Activated CD4-positive, CD25-positive, alpha-beta regulatory T cell treated with anti-CD3 and anti-CD28 coated beads, Interleukin-2, amount 50 U/mL, for 72 hours (primary cell): ENCODE measurements around the gene ENG.
"Not testable (repeated sequence)": the region's sequence is repeated elsewhere in the genome, so short reads cannot be mapped to it uniquely, and the experiment has no call there.

ENCODE experiments used
- DNase-seq: peaks from one replicate; pipeline ENCODE4 v3.0.0; 2021

The ENG gene

DNA sequence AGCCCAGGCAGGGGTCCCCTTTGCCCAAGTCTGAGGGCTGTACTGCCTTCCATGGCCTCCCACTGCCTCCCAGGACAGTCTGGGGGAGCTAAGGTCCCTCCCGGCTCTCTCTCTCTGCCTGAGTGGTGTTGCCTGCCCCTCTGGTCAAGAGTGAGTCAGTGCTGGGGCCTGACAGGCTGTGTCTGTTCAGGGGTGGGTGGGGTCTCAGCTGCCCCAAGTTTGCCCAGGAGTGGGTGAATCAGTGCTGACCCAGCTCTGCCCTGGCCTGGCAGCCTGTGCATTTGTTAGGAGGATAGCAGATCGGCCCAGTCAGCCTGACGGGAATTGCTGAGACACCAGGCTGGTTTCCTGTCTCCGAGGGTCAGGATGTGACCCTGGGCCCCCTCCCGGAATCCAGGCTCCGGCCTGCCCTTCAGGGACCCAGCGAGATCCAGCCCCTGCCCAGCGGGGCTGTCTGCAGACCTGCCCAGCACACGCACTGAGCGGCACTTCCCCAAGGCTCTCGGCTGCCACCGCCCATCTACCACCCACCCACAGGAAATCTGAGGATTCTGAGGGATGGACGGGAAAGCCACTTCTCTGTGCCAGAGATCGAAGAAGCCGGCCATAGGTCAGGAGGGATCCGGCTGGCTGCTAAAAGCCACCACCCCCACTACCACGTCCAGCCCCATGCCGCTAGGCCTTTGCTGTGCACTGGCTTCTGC, 15.9 kb downstream of the ENG start:
- DNase-seq = no peak

DNA sequence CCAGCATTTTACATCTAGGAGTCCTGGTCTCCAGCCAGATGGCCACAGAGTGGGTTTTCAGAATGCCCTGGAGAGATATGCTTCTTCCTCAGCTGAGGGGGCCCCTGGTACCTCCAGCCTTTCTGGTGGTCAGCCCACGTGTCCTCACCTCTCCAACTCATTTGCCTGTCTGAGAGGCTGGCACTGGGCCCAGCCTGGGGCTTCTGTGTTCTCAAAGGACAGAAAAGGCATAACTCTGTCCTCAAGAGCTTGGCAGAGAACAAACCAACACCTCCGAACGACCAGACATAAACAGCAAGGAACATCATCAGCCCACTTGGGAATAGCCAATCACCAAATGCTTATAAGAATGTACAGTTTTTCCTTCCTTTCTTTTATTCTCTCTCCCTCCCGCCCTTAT, 17.1 kb downstream of the ENG start:
- DNase-seq = no peak

DNA sequence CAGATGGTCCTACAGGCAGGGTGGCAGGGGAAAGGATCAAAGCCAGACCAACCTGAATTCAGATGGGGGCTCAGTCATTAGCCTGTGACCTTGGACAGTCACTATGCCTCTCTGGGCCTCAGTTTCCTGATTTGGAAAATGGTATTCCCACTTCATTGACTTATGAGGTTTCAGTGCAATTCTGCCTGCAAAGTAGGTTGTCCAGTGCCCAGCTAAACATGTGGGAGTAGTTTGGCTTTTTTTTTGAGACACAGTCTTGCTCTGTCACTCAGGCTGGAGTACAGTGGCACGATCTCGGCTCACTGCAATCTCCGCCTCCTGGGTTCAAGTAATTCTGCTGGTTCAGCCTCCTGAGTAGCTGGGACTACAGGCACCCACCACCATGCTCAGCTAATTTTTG, 17.9 kb downstream of the ENG start:
- not testable (repeated sequence) for DNase-seq

DNA sequence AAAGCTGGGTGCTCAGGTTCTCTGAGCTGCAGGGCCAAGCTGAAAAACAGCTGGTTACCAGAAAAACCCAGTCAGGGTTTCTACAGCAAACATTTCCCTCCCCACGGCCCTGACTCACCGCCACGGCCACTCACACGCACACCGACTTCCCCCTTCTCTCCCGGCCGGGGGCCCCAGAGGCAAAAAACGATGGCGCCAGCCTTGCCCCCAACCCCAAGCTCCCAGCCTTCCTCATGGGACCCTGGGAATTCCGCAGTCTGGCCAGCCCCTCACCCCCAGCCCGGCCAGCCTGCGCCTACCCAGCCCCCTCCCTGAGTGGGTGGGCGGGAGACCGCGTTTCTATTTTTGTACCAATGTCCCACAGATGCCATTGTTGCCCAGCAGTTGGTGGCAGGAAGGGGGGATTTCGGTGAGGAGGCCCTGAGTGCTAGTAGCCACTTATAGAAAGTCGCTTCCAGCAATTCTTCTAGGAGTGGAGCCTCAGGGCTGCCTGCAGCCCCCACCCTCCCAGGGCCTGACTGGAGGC, 18.4 kb downstream of the ENG start:
- DNase-seq = no peak

DNA sequence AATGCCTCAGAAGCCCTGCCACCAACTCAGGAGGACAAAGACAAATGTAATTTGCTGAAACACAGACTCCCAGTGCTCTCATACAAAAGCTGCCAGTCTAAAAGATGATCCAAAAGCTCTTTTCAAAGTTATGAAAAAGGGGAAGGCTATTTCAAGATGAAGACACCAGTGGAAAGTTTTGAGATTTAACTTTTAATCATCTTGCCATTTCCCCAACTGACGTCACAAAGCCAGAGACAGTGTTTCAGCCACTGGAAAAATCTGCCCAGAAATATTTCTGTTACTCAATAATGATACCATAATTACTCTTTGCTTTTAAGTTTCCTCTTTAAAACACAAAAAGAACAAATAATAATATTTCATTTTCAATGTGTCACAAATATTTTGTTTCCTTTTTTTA, 20.9 kb downstream of the ENG start:
- no peak for DNase-seq

DNA sequence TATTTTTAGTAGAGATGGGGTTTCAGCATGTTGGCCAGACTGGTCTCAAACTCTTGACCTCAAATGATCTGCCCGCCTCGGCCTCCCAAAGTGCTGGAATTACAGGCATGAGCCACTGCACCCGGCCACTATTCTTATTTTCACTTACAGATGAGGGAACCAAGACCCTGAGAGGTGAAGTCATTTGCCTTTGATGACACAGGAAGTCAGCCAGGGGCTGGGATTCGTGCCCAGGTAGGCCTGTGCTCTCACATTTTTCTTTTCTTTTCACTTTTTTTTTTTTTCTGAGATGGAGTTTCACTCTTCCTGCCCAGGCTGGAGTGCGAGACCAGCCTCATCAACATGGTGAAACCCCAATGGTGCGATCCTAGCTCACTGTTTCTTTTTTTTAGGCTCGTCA, 22.2 kb downstream of the ENG start:
- DNase-seq = no peak

DNA sequence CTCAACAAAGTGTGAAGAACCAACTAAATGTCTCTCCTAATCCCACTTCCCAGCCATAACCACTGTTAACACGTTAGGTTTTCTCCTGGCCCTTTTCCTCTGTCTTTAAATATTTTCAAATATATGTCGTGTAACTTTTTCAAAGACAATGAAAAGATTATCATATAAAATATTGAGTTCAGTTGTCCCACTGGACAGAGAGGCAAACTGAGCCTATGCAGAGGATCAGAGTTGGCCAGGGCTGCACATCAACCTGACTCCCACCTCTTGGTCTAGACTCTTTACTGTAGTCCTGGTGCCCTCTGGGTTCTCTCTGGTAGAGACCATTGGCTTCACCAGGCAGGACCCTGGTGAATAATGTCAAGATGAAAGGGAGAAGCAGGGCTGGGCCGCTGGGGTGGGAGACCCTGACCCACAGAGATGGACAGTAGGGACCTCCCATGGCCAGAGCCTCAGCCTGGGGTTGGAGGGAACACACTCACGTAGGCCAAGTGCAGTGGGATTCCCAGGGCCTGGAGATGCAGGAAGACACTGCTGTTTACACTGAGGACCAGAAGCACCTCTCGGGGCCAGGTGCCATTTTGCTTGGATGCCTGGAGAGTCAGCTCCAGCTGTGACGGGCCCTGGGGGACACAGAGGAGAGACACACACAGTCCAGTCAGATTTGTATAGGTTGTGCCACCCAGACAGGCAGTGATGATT, 25.1 kb downstream of the ENG start:
- DNase-seq = no peak

DNA sequence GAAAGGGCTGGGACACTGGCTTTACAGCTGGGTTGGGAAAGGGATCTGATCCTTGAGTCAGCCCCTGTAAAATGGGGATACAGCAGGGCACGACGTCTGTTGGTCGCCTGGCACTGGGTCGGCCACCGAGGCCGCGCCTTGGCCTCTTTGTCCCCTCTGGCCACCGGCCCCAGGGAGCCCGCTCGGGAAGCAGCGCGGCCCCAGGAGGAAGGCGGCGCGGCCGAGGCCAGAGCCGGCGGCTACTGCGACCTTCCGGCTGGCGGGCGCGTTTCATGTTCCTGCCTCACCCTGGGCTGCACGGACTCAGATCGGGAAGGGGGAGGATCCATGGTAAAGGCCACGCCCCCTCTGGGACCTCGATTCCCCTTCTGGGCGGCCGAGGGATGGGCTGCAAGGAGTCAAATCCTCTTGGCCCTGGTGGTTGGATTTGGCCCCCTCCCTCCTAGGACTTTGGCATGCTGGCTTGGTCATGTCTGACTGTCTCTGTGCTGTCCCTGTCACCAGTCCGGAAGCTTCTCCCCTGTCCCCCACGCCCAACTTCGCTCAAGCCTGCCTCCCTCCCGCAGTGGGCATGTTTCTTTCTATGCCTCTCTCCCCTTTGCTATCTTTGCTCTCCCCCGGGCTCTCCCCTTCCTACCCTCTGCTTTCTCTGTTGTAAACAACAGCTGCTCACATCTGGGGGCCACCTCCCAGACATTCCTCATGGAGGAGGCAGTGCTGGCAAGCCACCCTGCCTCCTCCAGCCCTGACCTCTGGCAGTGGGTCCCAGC, 26.0 kb downstream of the ENG start:
- no peak for DNase-seq

DNA sequence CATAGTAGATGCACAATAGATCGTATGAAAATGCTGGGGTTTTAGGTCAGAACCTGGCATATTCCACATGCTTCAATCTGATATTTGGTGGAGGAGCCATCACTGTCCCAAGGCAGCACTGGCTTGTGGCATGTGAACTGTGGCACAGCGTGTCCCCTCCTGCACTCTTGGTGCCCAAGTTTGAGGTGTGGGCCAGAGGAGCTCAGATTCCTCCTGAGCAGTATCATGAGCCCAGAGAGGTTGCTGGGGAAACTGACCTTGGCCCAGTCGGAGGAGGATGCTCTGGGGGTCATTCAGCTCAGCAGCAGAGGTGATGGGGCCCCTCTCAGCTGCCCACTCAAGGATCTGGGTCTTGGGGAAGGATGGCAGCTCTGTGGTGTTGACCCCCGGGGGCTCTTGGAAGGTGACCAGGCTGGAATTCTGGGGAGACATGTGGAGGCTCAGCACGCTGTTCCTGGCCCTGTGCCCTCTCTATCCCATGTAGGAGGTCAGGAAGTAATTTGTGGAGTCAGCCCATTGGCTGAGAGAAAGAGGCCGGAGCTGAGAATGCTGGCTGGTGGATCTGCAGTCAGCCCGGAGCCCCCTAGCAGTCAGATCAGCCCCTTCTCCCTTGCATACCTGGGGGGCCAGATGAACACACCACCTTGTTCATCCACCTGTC, 28.1 kb downstream of the ENG start:
- DNase-seq = no peak

DNA sequence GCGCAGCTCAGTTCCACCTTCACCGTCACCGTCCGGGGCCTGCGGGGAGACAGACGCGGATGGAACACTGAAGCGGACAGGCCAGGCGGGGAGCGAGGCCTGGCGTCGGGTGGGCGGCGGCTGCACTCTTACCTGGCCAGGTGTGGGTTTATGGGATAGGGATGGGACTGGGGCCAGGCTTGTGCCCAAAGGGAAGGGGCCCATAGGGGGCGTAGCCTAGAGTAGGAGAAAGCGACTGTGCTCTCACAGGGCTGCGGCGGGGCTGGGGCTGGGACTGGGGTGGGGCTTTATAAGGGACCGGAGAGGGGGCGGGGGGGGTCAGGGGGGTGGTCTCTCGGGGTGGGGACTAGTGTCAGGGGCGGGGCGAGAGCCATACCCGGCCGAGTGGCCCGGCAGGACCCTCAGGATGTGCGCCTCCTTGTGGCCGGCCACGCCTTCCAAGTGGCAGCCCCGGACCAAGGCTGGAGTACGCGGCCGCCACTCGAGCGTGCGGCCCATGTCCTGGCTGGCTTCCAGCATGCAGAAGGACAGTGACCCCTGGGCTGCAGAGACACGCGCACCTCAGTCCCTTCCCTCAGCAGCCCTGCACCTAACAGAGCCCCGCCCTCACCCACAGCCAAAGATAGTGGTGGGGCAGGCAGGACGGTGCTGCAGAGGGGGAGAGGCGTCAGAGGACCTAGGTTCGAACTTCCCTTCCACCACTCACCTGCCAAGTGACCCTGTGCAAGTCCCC, 29.0 kb downstream of the ENG start:
- DNase-seq = no peak

DNA sequence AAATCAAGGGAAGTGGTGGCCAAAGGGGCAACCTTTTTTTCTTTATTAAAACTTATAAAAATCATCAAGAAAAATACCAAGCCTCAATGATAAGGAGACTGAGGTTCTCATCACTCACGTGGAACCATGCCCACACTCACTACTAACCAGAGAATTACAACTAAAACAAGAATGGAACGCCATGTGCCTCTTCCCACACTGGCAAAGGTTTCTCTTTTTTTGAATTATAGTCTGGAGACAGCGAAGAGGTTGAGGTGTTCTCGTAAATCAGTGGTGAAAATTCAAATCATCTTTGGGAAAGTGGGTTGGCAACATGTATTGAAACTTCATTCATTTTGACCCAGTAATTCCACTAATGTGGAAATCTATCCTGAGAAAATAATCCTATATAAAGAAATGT, 32.4 kb downstream of the ENG start:
- no peak for DNase-seq

DNA sequence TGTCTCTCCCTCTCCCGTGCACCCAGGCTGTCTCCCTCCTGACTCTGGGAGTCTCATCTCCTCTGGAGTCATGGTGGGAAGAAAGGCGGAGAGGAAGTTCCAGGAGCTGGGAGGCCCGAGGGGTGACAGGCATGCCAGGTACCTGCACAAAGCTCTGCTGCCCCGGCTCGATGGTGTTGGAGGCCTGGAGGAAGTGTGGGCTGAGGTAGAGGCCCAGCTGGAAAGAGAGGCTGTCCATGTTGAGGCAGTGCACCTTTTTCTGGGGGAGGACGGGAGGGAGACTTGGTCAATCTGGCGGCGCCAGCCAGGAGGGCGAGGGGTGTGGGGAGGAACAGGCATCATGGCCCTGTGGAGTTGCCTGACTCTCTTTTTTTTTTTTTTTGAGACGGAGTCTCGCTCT, 35.9 kb downstream of the ENG start:
- DNase-seq = no peak

DNA sequence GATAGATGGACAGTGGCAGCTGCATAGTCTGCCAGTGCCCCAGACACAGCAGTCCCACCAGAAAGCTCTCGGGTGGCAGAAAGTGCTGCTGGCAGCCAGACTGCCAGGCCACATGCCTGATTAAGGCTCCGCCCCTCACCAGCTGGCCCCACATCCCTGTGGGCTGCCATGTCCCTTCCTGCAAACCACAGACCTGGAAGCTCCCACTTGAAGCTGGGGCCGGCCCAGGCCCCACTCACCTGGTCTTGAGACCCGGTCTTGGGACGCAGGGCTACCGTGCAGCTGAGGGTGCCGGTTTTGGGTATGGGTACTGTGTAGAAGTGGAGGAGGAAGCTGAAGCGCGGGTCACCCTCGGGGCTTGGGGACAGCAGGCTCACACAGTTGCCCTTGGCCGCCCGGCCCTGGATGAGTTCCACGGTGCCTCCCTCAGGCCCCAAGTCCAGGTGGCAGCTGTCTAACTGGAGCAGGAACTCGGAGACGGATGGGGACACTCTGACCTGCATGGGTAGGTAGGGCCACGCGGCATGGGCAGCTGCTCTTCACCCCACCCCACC, 36.5 kb downstream of the ENG start:
- DNase-seq = no peak

DNA sequence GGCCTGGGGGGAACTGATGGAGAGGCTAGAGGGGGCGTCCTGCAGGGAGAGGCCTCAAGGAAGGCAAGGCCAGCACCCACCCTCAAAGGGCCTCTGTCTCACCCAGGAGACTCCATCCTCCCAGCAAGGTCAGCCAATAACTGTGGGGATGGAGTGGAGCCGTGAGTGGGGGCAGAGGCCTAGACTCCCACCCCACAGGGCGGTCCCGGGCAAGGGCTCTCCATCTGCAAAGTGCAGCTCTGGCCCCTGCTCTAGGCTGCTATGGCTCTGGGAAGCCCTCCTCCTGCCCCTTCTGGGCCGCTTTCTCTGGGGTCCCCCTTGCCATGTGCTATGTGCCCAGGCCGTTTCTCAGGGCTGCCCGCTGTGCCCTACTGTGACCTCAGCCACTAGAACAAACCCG, 37.7 kb downstream of the ENG start:
- no peak for DNase-seq

DNA sequence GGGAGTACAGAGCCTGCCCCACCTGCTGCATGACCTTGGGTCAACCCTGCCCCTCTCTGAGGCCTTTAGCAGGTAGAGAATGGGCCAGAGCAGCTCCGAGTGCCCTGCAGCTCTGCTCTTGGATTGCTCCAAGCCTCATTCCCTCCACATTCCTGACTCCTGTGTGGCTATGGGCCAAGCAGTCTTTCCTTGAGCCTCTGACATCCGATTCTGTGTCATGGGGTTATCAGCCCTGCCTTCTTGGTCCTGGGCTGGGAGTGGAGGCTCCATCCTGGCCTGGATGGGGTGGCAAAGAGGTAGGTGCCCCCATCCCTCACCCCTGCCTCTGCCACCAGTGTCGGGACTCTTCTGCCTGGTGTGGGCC, 38.1 kb downstream of the ENG start:
- no peak for DNase-seq

DNA sequence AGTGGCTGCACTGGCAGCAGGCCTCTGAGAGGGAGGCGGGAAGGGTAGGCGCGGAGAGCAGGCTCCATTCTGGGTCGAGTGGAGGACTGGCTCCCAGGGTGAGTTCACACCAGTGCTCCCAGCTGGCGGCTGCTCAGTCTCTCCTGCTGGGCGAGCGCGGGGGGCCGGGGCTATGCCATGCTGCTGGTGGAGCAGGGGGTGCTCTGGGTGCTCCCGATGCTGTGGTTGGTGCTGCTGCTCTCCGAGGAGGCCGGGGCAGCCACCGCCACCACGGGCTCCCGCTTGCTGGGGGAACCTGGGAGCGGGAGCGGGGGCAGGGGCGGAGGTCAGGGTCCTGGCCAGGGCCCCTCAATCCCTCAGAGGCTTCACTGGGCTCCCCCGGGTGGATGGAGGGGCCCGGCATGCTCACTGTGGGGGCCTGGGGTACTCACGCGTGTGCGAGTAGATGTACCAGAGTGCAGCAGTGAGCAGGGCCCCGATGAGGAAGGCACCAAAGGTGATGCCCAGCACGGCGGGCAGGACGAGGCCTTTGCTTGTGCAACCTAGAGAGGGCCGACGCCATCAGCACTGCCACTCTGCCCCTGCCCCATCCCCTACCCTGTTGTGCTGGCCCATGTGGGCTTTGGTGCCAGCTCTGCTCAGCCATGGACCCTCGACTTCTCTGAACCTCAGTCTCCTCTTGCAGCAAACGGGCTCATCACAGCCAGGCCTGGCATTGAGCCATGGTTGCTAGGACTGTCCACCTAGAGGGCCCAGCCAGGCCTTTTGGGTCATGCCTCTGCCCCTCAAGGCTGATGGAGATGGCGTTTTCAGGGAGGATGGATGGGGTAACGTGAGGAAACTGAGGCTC, 38.7 kb downstream of the ENG start:
- DNase-seq = no peak

DNA sequence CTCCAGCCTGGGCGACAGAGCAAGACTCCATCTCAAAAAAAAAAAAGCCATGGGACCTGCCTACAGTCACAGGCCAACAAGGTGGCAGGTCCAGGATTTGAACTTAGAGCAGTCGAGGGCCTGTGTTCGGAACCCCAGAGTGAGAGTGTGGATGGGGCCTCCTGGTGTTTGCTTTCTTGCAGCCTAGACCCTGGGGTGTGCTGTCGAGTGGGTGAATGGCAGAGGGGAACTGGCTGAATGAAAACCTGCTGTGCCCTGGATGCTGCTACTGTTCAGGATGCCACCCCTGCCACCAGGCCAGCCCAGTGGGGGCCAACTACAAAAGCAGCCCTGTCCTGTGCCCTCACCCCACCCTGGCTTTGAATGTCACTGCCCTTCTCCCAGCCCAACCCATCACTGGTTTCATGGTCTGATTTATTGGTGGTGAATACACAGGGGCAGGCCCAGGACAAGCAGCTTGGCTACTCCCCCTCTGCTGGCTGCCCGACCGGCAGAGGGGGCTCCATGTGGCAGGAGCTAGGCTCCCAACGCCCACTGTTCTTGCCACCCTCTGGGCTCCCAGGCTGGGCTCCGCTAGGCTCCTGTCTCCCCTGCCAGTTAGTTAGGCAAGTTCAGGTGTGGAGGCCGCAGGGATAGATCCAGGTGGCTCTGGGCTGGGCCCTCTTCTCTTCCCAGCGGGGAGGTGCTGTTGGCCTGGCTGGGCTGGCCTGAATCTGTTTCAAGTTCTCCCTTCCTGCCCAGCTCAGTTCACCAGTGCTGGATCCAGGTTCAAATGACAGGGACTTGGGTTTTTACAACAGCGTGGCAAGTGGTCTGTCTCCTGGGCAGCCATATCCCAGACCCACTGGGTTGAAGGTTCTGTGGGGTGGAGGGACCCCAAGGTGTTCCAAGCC, 39.6 kb downstream of the ENG start:
- DNase-seq = no peak

DNA sequence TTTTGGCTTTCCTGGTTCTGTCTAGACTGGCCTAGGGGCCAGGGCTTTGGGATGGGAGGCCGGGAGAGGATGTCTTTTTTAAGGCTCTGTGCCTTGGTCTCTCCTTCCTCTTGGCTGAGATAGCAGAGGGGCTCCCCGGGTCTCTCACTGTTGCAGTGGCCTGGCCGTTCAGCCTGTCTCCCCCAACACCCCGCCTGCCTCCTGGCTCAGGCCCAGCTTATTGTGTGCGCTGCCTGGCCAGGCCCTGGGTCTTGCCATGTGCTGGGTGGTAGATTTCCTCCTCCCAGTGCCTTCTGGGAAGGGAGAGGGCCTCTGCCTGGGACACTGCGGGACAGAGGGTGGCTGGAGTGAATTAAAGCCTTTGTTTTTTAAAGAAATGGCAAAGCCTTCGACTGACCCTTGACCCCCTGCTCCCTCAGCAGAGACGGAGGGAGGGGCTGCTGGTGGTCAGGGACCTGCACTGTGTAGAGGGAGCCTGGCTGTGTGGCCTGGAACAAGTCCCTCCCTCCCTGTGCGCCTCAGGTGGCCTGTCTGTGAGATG, 40.7 kb downstream of the ENG start:
- DNase-seq = no peak

DNA sequence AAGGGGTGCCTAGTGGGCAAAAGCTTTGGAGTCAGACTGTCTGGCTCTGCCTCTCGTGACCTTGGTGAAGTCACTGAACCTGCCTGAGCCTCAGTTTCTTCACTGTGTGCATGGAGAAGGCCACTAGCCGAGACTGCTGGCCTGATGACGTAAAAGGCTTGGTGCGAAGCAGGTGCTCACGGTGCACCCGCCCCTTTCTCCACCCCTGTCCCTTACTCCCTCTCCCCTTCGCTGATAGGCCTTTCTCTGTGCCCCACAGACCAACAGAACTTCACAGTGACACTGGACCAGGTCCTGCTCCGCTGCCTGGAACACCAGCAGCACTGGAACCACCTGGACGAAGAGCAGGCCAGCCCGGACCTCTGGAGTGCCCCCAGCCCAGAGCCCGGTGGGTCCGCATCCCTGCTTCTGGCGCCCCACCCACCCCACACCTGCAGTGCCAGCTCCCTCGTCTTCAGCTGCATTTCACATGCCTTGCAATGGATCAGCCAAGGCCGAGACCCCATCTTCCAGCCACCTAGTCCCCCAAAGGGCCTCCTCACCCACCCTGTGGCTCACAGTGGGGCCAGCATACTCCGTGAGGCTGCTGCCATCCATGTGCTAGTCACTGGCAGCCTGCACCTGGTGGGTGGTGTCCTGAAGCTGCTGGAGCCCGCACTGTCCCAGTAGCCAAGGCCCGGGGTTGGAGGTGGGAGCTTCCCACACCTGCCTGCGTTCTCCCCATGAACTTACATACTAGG, 41.4 kb downstream of the ENG start:
- no peak for DNase-seq
